OCI-LY7 (cell line): Measurements from ENCODE around the gene RRBP1. TPM values are rescaled to one million over a fixed set of nuclear protein-coding genes. Genes with fewer than 3 reads are reported as not detected.

Source experiments
- BruUV-seq: library from RNA; stranded (reverse); fragments of 400-500 nt; replicated peaks from 2 replicates; lab custom pipeline; 2021; lab: Mats Ljungman, UMichigan
- CTCF ChIA-PET: fragments of 300-600 bp; sonication (Branson Sonifier 250); formaldehyde crosslinking; loops from one replicate; lab custom pipeline; 2022; ENCODE audit warnings: antibody characterized with exemption; ENCODE audit not compliant: unreplicated experiment; lab: Charles Lee
- POLR2A ChIA-PET: fragments of 300-600 bp; sonication (Branson Sonifier 250); formaldehyde crosslinking; loops from one replicate; lab custom pipeline; 2022; ENCODE audit warnings: antibody characterized with exemption; lab: Charles Lee
- DNase-seq: peaks from one replicate; pipeline ENCODE4 v3.0.0-alpha.2; 2015; ENCODE audit warnings: low spot score
- H2AFZ ChIP-seq: fragments of 200-600 bp; sonication (generic), shearing (Covaris generic); 2 replicates; pipeline ENCODE4 v1.6.1; 2014; ENCODE audit warnings: mild to moderate bottlenecking, antibody characterized with exemption, low read length, moderate library complexity
- H3K27ac ChIP-seq: fragments of 200-600 bp; sonication (generic); 2 replicates; pipeline ENCODE4 v1.5.1; 2014; ENCODE audit warnings: mixed run types, low read depth, mild to moderate bottlenecking, moderate library complexity, low read length, inconsistent platforms; ENCODE audit not compliant: poor library complexity, severe bottlenecking
- H3K36me3 ChIP-seq: fragments of 200-600 bp; sonication (generic); 2 replicates; pipeline ENCODE4 v1.6.1; 2014; ENCODE audit warnings: mild to moderate bottlenecking, antibody characterized with exemption, low read length, moderate library complexity, mixed read lengths; ENCODE audit not compliant: insufficient read depth
- H3K4me1 ChIP-seq: fragments of 200-600 bp; sonication (generic); 2 replicates; pipeline ENCODE4 v1.5.1; 2014; ENCODE audit warnings: mild to moderate bottlenecking, low read length; ENCODE audit not compliant: insufficient read depth, poor library complexity, severe bottlenecking
- H3K4me2 ChIP-seq: fragments of 200-600 bp; sonication (generic); 2 replicates; pipeline ENCODE4 v1.6.1; 2014; ENCODE audit warnings: mild to moderate bottlenecking, low read length
- H3K4me3 ChIP-seq: fragments of 200-600 bp; sonication (generic); 2 replicates; pipeline ENCODE4 v1.5.1; 2014; ENCODE audit warnings: mild to moderate bottlenecking, low read depth, low read length; ENCODE audit not compliant: poor library complexity, severe bottlenecking
- H3K79me2 ChIP-seq: fragments of 200-600 bp; sonication (generic); 2 replicates; pipeline ENCODE4 v1.6.1; 2016; ENCODE audit warnings: low read depth, mild to moderate bottlenecking, low read length, moderate library complexity, mixed read lengths; ENCODE audit not compliant: insufficient read depth
- H3K9me2 ChIP-seq: fragments of 200-600 bp; sonication (generic); 2 replicates; pipeline ENCODE4 v1.6.1; 2016; ENCODE audit warnings: mild to moderate bottlenecking, low read length, mixed read lengths; ENCODE audit not compliant: insufficient read depth
- H3K9me3 ChIP-seq: fragments of 200-600 bp; sonication (generic); 2 replicates; pipeline ENCODE4 v1.6.1; 2014; ENCODE audit warnings: mild to moderate bottlenecking, mixed run types, low read length, mixed read lengths
- H4K20me1 ChIP-seq: fragments of 200-600 bp; sonication (generic); 2 replicates; pipeline ENCODE4 v1.6.1; 2014; ENCODE audit warnings: mild to moderate bottlenecking, antibody characterized with exemption, low read length, moderate library complexity, mixed read lengths; ENCODE audit not compliant: insufficient read depth
- CTCF ChIP-seq: fragments of 200-600 bp; sonication (generic); conservative IDR thresholded peaks from 2 replicates; pipeline ENCODE4 v1.5.1; 2014; ENCODE audit warnings: mild to moderate bottlenecking, antibody characterized with exemption, low read length, moderate library complexity, mixed read lengths
- EZH2phosphoT487 ChIP-seq: fragments of 200-600 bp; sonication (generic); IDR thresholded peaks from 2 replicates; pipeline ENCODE4 v1.6.1; 2018; ENCODE audit warnings: low read depth, borderline replicate concordance, mild to moderate bottlenecking, mixed run types, antibody characterized with exemption, low read length, moderate library complexity, mixed read lengths
- intact Hi-C: fragments of 100-400 bp; cut with micrococcal nuclease; formaldehyde crosslinking; loops from one replicate; pipeline ENCODE4 v1.10.0; 2022; ENCODE audit not compliant: unreplicated experiment
- total RNA-seq, 2 experiments: library from RNA; depleted of rRNA in 1 of 2; stranded (reverse); fragments of >200 nt in 1 of 2; shearing (Covaris generic) in 1 of 2; gene quantifications; 2 replicates each; pipeline ENCODE4 v1.2.3, GENCODE V29; 2014 to 2022

Gene RRBP1
- total RNA-seq, 2 experiments from 2014 or later = 13.6 to 46.3 TPM

GRCh38 chr20:17636523-17637412 lies 45.3 kb downstream of the RRBP1 start:
- Histone ChIP-seq H3K9me2 (no peaks in the 10 kb centered on the region), H3K79me2 (no peaks in the 10 kb centered on the region), H3K4me2 (no peak overlapping the region), H3K27ac (no peak overlapping the region), H3K36me3 (no peaks in the 10 kb centered on the region), H3K4me1 (no peaks in the 10 kb centered on the region), H3K9me3 (no peaks in the 10 kb centered on the region), H3K4me3 (no peak overlapping the region), H2AFZ (no peak overlapping the region), H4K20me1 (no peaks in the 10 kb centered on the region)
- no peak for DNase-seq
- no peak for TF ChIP-seq CTCF
- TF ChIP-seq EZH2phosphoT487 = no peak
- intact Hi-C loops = no loop called here
- CTCF ChIA-PET = interaction anchor here (0.6 kb wide), 1 partner anchor 12 kb away, joined by 3 read pairs; no protein-coding TSS in a partner anchor
- POLR2A ChIA-PET = no interaction called here
- no TSS peak for BruUV-seq

- no peak overlapping the region for H3K4me2 ChIP-seq
- no peaks in the 10 kb centered on the region for H4K20me1 ChIP-seq
- intact Hi-C loops = no loop called here
- H3K9me3 ChIP-seq = no peaks in the 10 kb centered on the region
- TF ChIP-seq EZH2phosphoT487 (no peak), CTCF (no peak)
- ChIA-PET POLR2A (no interaction called here), CTCF (interaction anchor here (0.6 kb wide), 1 partner anchor 13 kb away, joined by 3 read pairs; no protein-coding TSS in a partner anchor)
- no peaks in the 10 kb centered on the region for H3K36me3 ChIP-seq
- no peak overlapping the region for H3K27ac ChIP-seq
- no peaks in the 10 kb centered on the region for H3K4me1 ChIP-seq
- no peak overlapping the region for H2AFZ ChIP-seq
- H3K9me2 ChIP-seq = no peaks in the 10 kb centered on the region
- DNase-seq = no peak
- no peak overlapping the region for H3K4me3 ChIP-seq
- BruUV-seq = no TSS peak
- H3K79me2 ChIP-seq = no peaks in the 10 kb centered on the region
Observed at GRCh38 chr20:17635332-17636244, 46.5 kb downstream of the RRBP1 start.
